ENCODE results near the gene NPRL2. TPM values are rescaled to one million over a fixed set of nuclear protein-coding genes. Genes with fewer than 3 reads are reported as not detected.

NPRL2 gene
- total and polyA plus RNA-seq, 2 of the 13 experiments (the other 11 are each of a cell fraction or from before 2014, with no cell fraction given), result 30.6 to 51.4 TPM

DNA sequence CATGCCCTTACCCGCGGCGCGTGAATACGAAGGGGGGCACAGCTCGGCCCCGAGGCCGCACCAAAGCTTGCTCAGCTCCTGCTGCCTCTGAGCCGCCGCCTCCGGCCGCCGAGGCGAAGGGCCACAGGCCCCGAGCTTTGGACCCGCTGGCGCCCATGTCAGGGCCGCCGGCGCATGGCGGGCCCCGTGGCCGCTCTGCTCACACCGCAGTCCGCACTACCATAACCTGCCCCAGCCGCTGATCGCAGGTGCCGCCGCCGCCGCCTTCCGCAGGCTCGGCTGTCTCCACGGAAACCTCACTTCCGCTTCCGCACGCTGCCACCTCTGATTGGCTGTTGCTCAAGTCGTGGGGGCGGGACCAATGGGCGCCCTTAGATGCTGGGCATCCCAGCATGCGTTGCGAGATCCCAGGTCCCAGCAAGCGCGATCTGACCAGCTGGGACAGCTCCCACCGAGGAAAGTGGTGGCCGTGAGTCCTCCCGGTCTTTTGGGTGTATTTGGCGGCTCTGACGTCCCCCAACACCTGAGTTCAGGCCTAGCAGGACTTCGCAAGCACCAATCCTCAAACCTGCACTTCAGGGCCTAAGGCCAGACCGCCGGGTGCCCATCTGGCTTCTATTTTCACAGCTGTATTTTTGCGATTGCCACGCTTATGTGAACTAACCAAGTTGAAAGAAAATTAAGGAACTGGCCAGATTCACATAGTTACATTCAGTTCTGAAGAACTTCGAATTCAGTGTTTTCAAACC lies 22.5 kb downstream of the NPRL2 start, which contains the start of gene TUSC2 (continued):
- TF ChIP-seq, protein P1, sequence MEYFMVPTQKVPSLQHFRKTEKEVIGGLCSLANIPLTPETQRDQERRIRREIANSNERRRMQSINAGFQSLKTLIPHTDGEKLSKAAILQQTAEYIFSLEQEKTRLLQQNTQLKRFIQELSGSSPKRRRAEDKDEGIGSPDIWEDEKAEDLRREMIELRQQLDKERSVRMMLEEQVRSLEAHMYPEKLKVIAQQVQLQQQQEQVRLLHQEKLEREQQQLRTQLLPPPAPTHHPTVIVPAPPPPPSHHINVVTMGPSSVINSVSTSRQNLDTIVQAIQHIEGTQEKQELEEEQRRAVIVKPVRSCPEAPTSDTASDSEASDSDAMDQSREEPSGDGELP (IDR thresholded peaks at IDR 0.05; ENCODE audit: borderline replicate concordance, low read depth), result peak; percentile 92
- TF ChIP-seq TBX2 (CRISPR knock-in tag; IDR thresholded peaks at IDR 0.05; ENCODE audit: borderline replicate concordance), result peak; percentile 76; the same call in 1 of the 2 replicates
- TF ChIP-seq, protein P2, sequence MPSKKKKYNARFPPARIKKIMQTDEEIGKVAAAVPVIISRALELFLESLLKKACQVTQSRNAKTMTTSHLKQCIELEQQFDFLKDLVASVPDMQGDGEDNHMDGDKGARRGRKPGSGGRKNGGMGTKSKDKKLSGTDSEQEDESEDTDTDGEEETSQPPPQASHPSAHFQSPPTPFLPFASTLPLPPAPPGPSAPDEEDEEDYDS (CRISPR knock-in tag; IDR thresholded peaks at IDR 0.05), result peak; percentile 98
- 0 out of 2 replicates have a peak, but pooled peaks have one; percentile 11 for TF ChIP-seq SP5 (CRISPR knock-in tag; IDR thresholded peaks at IDR 0.05; ENCODE audit: borderline replicate concordance, low read depth)
- no peak for TF ChIP-seq SOX6 (IDR thresholded peaks at IDR 0.05)
- peak; percentile 46; the same call in 1 of the 2 replicates for TF ChIP-seq SOX6 (CRISPR knock-in tag; IDR thresholded peaks at IDR 0.05)
- TF ChIP-seq, protein P3, sequence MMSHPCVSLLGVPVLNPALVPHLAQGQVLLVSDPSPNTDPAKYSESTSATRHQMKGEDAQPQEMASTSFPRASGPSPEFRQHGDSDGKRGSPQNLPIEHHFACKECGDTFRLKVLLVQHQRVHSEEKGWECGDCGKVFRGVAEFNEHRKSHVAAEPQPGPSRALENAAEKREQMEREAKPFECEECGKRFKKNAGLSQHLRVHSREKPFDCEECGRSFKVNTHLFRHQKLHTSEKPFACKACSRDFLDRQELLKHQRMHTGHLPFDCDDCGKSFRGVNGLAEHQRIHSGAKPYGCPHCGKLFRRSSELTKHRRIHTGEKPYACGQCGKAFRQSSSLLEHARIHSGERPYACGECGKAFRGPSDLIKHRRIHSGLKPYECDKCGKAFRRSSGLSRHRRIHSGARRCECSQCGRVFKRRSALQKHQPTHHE (CRISPR knock-in tag; IDR thresholded peaks at IDR 0.05; ENCODE audit: borderline replicate concordance), result 0 out of 2 replicates have a peak, but pooled peaks have one; percentile 71
- no peak for TF ChIP-seq THYN1 (CRISPR knock-in tag; IDR thresholded peaks at IDR 0.05; ENCODE audit: borderline replicate concordance, low read depth)
- TF ChIP-seq, protein P4, sequence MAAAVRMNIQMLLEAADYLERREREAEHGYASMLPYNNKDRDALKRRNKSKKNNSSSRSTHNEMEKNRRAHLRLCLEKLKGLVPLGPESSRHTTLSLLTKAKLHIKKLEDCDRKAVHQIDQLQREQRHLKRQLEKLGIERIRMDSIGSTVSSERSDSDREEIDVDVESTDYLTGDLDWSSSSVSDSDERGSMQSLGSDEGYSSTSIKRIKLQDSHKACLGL (CRISPR knock-in tag; IDR thresholded peaks at IDR 0.05), result peak; percentile 74; the same call in 1 of the 2 replicates
- TF ChIP-seq, protein P5, sequence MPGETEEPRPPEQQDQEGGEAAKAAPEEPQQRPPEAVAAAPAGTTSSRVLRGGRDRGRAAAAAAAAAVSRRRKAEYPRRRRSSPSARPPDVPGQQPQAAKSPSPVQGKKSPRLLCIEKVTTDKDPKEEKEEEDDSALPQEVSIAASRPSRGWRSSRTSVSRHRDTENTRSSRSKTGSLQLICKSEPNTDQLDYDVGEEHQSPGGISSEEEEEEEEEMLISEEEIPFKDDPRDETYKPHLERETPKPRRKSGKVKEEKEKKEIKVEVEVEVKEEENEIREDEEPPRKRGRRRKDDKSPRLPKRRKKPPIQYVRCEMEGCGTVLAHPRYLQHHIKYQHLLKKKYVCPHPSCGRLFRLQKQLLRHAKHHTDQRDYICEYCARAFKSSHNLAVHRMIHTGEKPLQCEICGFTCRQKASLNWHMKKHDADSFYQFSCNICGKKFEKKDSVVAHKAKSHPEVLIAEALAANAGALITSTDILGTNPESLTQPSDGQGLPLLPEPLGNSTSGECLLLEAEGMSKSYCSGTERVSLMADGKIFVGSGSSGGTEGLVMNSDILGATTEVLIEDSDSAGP (CRISPR knock-in tag; IDR thresholded peaks at IDR 0.05; ENCODE audit: borderline replicate concordance), result peak; percentile 88
- TF ChIP-seq ZNF510 (CRISPR knock-in tag; IDR thresholded peaks at IDR 0.05; ENCODE audit: low read depth), result 0 out of 2 replicates have a peak, but pooled peaks have one; percentile 46
- TF ChIP-seq HDAC1 (CRISPR knock-in tag; IDR thresholded peaks at IDR 0.05), result peak; percentile 95
- TF ChIP-seq, protein P6, sequence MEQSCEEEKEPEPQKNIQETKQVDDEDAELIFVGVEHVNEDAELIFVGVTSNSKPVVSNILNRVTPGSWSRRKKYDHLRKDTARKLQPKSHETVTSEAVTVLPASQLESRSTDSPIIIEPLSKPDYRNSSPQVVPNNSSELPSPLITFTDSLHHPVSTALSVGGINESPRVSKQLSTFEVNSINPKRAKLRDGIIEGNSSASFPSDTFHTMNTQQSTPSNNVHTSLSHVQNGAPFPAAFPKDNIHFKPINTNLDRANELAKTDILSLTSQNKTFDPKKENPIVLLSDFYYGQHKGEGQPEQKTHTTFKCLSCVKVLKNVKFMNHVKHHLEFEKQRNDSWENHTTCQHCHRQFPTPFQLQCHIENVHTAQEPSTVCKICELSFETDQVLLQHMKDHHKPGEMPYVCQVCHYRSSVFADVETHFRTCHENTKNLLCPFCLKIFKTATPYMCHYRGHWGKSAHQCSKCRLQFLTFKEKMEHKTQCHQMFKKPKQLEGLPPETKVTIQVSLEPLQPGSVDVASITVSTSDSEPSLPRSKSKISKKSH (CRISPR knock-in tag; IDR thresholded peaks at IDR 0.05; ENCODE audit: borderline replicate concordance), result peak; percentile 71; the same call in 1 of the 2 replicates
- TF ChIP-seq, protein P7, sequence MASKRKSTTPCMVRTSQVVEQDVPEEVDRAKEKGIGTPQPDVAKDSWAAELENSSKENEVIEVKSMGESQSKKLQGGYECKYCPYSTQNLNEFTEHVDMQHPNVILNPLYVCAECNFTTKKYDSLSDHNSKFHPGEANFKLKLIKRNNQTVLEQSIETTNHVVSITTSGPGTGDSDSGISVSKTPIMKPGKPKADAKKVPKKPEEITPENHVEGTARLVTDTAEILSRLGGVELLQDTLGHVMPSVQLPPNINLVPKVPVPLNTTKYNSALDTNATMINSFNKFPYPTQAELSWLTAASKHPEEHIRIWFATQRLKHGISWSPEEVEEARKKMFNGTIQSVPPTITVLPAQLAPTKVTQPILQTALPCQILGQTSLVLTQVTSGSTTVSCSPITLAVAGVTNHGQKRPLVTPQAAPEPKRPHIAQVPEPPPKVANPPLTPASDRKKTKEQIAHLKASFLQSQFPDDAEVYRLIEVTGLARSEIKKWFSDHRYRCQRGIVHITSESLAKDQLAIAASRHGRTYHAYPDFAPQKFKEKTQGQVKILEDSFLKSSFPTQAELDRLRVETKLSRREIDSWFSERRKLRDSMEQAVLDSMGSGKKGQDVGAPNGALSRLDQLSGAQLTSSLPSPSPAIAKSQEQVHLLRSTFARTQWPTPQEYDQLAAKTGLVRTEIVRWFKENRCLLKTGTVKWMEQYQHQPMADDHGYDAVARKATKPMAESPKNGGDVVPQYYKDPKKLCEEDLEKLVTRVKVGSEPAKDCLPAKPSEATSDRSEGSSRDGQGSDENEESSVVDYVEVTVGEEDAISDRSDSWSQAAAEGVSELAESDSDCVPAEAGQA (IDR thresholded peaks at IDR 0.05; ENCODE audit: low read depth), result 0 out of 2 replicates have a peak, but pooled peaks have one; percentile 21
- TF ChIP-seq, protein P7 (CRISPR knock-in tag; IDR thresholded peaks at IDR 0.05; ENCODE audit: borderline replicate concordance), result 0 out of 2 replicates have a peak, but pooled peaks have one; percentile 60

Measured in HepG2 (cell line).